ENCODE measurements around the gene CORO2B. TPM values are rescaled to one million over a fixed set of nuclear protein-coding genes. Genes with fewer than 3 reads are reported as not detected.

Gene CORO2B
- total RNA-seq, 1 experiment from 2014 or later = 3.8 TPM

DNA sequence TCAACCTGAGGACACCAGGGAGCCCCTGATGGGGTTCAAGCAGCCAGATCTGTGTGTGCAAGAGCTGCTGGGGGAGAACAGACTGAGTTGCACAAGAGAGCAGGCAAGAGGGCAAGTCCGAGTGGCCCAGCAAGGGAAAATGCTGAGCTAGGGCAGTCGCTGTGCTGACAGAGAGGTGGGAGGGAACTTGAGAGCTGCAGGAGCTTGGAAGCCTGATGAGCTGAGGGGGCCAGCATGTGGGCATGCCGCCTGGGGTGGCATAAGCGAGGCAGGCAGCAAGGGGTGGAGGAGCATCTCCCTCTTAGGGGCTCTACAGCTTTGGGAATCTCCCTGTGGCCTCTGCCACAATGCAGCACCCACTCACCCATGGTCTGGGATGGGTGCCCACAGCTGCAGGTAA is 4.7 kb upstream of the CORO2B start:
- intact Hi-C loops (cut with micrococcal nuclease; ENCODE audit: unreplicated experiment) = no loop called here
- TF ChIP-seq, protein P1, sequence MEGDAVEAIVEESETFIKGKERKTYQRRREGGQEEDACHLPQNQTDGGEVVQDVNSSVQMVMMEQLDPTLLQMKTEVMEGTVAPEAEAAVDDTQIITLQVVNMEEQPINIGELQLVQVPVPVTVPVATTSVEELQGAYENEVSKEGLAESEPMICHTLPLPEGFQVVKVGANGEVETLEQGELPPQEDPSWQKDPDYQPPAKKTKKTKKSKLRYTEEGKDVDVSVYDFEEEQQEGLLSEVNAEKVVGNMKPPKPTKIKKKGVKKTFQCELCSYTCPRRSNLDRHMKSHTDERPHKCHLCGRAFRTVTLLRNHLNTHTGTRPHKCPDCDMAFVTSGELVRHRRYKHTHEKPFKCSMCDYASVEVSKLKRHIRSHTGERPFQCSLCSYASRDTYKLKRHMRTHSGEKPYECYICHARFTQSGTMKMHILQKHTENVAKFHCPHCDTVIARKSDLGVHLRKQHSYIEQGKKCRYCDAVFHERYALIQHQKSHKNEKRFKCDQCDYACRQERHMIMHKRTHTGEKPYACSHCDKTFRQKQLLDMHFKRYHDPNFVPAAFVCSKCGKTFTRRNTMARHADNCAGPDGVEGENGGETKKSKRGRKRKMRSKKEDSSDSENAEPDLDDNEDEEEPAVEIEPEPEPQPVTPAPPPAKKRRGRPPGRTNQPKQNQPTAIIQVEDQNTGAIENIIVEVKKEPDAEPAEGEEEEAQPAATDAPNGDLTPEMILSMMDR (conservative IDR thresholded peaks at IDR 0.05; ENCODE audit: low read depth, low read length) = no peak
- no peak for TF ChIP-seq EZH2 (IDR thresholded peaks at IDR 0.05; ENCODE audit: borderline replicate concordance, low read depth, low read length, poor library complexity, severe bottlenecking)
- Histone ChIP-seq H3K27ac (ENCODE audit: low read depth, low read length, poor library complexity, severe bottlenecking) (no peak overlapping the region), H3K4me3 (ENCODE audit: low read depth, low read length, poor library complexity, severe bottlenecking) (no peak overlapping the region), H3K4me1 (ENCODE audit: insufficient read depth, low read length, poor library complexity, severe bottlenecking) (peaks cover 6% of the 10 kb centered on the region), H3K36me3 (ENCODE audit: insufficient read depth, low read length, poor library complexity, severe bottlenecking) (no peaks in the 10 kb centered on the region), H3K27me3 (replicated peaks; ENCODE audit: insufficient read depth, low read depth, low read length, poor library complexity) (no peaks in the 10 kb centered on the region), H3K9me3 (ENCODE audit: low read depth, low read length, poor library complexity, severe bottlenecking) (no peaks in the 10 kb centered on the region)
- no TSS peak for BruUV-seq (replicated peaks)
- CTCF ChIA-PET = no interaction called here
- POLR2A ChIA-PET (ENCODE audit: low non-redundant PET) = no interaction called here
- no peak for DNase-seq (ENCODE audit: low spot score)

DNA sequence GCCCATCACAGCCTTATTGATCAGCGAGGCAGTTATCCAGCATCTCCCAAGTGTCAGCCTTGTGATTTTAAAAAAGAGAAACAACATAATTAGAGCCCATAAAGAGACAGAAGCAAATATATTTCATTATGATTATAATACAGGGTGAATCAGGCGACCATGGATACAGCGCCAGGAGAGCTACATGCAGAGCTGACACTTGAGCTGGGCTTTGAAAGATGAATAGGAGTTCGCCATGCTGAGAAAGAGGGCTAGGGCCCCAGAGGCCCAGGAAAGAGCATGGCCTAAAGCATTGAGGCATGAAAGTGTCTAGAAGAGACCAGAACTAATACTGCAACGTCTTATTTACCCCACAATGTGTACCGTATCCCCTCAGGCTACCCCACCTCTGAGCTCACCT is 4.2 kb upstream of the CORO2B start:
- no peak for DNase-seq (ENCODE audit: low spot score)
- Histone ChIP-seq H3K4me1 (ENCODE audit: insufficient read depth, low read length, poor library complexity, severe bottlenecking) (peaks cover 11% of the 10 kb centered on the region), H3K36me3 (ENCODE audit: insufficient read depth, low read length, poor library complexity, severe bottlenecking) (no peaks in the 10 kb centered on the region), H3K27ac (ENCODE audit: low read depth, low read length, poor library complexity, severe bottlenecking) (no peak overlapping the region), H3K4me3 (ENCODE audit: low read depth, low read length, poor library complexity, severe bottlenecking) (no peak overlapping the region), H3K9me3 (ENCODE audit: low read depth, low read length, poor library complexity, severe bottlenecking) (no peaks in the 10 kb centered on the region), H3K27me3 (replicated peaks; ENCODE audit: insufficient read depth, low read depth, low read length, poor library complexity) (no peaks in the 10 kb centered on the region)
- ChIA-PET POLR2A (ENCODE audit: low non-redundant PET) (no interaction called here), CTCF (no interaction called here)
- intact Hi-C loops (cut with micrococcal nuclease; ENCODE audit: unreplicated experiment) = loop anchor here (5.0 kb wide), 1 partner anchor 98 kb away; no protein-coding TSS in a partner anchor
- no peak for TF ChIP-seq EZH2 (IDR thresholded peaks at IDR 0.05; ENCODE audit: borderline replicate concordance, low read depth, low read length, poor library complexity, severe bottlenecking)
- TF ChIP-seq, protein P1 (conservative IDR thresholded peaks at IDR 0.05; ENCODE audit: low read depth, low read length) = no peak
- no TSS peak for BruUV-seq (replicated peaks)

DNA sequence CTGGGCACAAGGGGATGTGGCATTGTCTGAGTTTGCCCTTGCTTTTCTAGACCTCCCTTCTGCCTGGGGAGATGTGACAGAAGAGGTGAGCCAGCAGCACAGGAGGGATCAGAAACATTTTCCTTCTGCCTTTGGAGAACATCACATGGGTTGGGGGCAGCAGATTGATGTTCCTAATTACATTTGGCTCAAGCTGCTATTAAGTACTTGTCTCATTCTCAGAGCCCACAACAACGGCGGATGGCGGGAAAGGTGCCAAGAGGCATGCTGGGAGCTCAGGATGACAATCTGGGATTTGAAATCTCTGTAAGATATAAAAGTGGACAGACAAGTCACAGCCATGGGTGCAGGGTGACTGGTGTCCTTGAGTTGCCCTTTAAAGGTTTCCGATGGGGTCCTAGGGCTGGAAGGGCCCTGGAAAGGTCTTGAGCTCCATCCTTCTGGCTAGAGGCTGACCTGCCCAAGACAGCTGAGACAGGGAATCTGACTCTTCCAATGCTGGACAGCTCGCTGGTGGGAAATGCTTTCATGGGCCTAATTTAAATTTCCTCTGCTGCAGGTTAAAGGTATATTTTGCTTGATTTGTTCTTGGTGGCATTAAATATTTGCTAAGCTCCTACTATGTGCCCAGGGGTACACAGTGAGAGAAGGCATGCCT is 2.4 kb upstream of the CORO2B start:
- Histone ChIP-seq H3K4me1 (ENCODE audit: insufficient read depth, low read length, poor library complexity, severe bottlenecking) (peaks cover 13% of the 10 kb centered on the region), H3K9me3 (ENCODE audit: low read depth, low read length, poor library complexity, severe bottlenecking) (no peaks in the 10 kb centered on the region), H3K27me3 (replicated peaks; ENCODE audit: insufficient read depth, low read depth, low read length, poor library complexity) (no peaks in the 10 kb centered on the region), H3K4me3 (ENCODE audit: low read depth, low read length, poor library complexity, severe bottlenecking) (no peak overlapping the region), H3K36me3 (ENCODE audit: insufficient read depth, low read length, poor library complexity, severe bottlenecking) (no peaks in the 10 kb centered on the region), H3K27ac (ENCODE audit: low read depth, low read length, poor library complexity, severe bottlenecking) (no peak overlapping the region)
- intact Hi-C loops (cut with micrococcal nuclease; ENCODE audit: unreplicated experiment) = loop anchor here (5.0 kb wide), 1 partner anchor 96 kb away; no protein-coding TSS in a partner anchor
- DNase-seq (ENCODE audit: low spot score) = peak; percentile 41
- no TSS peak for BruUV-seq (replicated peaks)
- ChIA-PET CTCF (interaction anchor here (0.6 to 1.2 kb wide), 3 partner anchors 17 to 578 kb away, joined by 3 to 12 read pairs (median 5); no protein-coding TSS in a partner anchor), POLR2A (ENCODE audit: low non-redundant PET) (no interaction called here)
- no peak for TF ChIP-seq EZH2 (IDR thresholded peaks at IDR 0.05; ENCODE audit: borderline replicate concordance, low read depth, low read length, poor library complexity, severe bottlenecking)
- TF ChIP-seq, protein P1 (conservative IDR thresholded peaks at IDR 0.05; ENCODE audit: low read depth, low read length) = no peak

All from A673 (cell line).